Measurements from ENCODE around the gene SHC1.

DNA sequence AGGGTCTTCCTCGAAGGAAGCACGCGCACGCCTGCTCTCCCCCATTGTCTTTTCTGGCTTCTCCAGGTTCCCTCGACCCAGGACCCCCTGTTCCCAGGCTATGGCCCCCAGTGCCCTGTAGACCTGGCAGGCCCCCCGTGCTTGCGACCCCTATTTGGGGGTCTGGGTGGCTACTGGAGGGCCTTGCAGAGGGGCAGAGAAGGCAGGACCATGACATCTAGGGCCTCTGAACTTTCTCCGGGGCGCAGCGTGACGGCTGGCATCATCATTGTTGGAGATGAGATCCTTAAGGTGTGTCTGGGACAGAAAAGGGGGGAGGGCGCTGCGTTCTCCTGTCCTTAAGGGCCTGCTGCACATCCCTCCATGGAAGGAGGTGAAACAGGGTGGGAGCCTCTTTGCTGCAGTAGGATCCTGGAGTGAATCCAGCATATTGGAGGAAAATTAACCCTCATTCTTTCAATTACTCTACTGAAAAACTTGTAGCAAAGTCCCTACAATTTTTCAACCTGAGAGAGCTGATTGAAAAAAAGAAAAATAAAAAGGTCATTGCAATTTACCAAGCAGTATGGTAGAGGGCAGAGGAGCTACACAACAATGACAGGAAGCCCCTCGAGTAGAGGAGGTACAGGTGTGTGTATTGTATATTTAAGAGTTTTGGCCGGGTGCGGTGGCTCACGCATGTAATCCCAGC lies 13.4 kb upstream of the SHC1 start:
- TF ChIP-seq, protein P1, sequence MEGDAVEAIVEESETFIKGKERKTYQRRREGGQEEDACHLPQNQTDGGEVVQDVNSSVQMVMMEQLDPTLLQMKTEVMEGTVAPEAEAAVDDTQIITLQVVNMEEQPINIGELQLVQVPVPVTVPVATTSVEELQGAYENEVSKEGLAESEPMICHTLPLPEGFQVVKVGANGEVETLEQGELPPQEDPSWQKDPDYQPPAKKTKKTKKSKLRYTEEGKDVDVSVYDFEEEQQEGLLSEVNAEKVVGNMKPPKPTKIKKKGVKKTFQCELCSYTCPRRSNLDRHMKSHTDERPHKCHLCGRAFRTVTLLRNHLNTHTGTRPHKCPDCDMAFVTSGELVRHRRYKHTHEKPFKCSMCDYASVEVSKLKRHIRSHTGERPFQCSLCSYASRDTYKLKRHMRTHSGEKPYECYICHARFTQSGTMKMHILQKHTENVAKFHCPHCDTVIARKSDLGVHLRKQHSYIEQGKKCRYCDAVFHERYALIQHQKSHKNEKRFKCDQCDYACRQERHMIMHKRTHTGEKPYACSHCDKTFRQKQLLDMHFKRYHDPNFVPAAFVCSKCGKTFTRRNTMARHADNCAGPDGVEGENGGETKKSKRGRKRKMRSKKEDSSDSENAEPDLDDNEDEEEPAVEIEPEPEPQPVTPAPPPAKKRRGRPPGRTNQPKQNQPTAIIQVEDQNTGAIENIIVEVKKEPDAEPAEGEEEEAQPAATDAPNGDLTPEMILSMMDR (IDR thresholded peaks at IDR 0.05) = no peak
- TF ChIP-seq POLR2A (IDR thresholded peaks at IDR 0.05) = no peak

All from prostate gland (tissue), 2 donors.